ENCODE data around the gene SLX4IP. TPM values are rescaled to one million over a fixed set of nuclear protein-coding genes. Genes with fewer than 3 reads are reported as not detected.
"Not testable (repeated sequence)": the region's sequence is repeated elsewhere in the genome, so short reads cannot be mapped to it uniquely, and the experiment has no call there.

SLX4IP gene
- total and polyA plus RNA-seq, 2 donors (not counting 3 experiments of a cell fraction or from before 2014, with no cell fraction given): 1.9 to 4.5 TPM

GRCh38 chr20:10585308-10585707, 150.2 kb downstream of the SLX4IP start:
- ChIA-PET POLR2A (no interaction called here), CTCF (no interaction called here)
- no peak overlapping the region for H3K4me3 ChIP-seq (replicated peaks in 1 of 3; ENCODE audit: insufficient read depth in 1 of 3, low read depth in 1 of 3, low read length in 3 of 3)
- DNase-seq (ENCODE audit: low read depth, low spot score): no peak
- TF ChIP-seq POLR2A (IDR thresholded peaks at IDR 0.05; ENCODE audit: low read depth, low read length): no peak
- TF ChIP-seq JUN (IDR thresholded peaks at IDR 0.05; ENCODE audit: borderline replicate concordance, insufficient read depth, insufficient read length, low read depth): no peak
- H2AFZ ChIP-seq (ENCODE audit: low read depth, low read length): no peak overlapping the region
- H3K9ac ChIP-seq (replicated peaks; ENCODE audit: extremely low read depth, insufficient read depth, low read length): no peak overlapping the region
- dilution Hi-C loops (cut with MboI; ENCODE audit: extremely low pct_ligation_motif_present, low sequenced_read_pairs) (no loop called here), intact Hi-C loops (cut with micrococcal nuclease) (no loop called here)
- no peaks in the 10 kb centered on the region for H4K20me1 ChIP-seq (replicated peaks; ENCODE audit: control insufficient read depth, extremely low read depth, insufficient read depth, low read length)
- H3K9me1 ChIP-seq (replicated peaks; ENCODE audit: control insufficient read depth, extremely low read depth, insufficient read depth, low read length): no peaks in the 10 kb centered on the region
- H3K9me3 ChIP-seq (replicated peaks; ENCODE audit: control insufficient read depth, insufficient read depth, low read length): no peaks in the 10 kb centered on the region
- FAIRE-seq: no peak
- H3K36me3 ChIP-seq (ENCODE audit: control insufficient read depth in 2 of 2, extremely low read depth in 1 of 2, insufficient read depth in 2 of 2, low read length in 2 of 2): no peaks in the 10 kb centered on the region
- H3K4me2 ChIP-seq (ENCODE audit: insufficient read depth, low read length): no peak overlapping the region
- H3K4me1 ChIP-seq (ENCODE audit: control insufficient read depth, extremely low read depth, insufficient read depth, low read length): peaks cover 8% of the 10 kb centered on the region
- H3K27ac ChIP-seq (ENCODE audit: insufficient read depth, low read depth, low read length): no peak overlapping the region
- no peaks in the 10 kb centered on the region for H3K27me3 ChIP-seq (ENCODE audit: control insufficient read depth in 2 of 2, insufficient read depth in 2 of 2, low read length in 2 of 2)
- no TSS peak for BruUV-seq (replicated peaks)
- no peaks in the 10 kb centered on the region for H3K79me2 ChIP-seq (ENCODE audit: control insufficient read depth, insufficient read depth, low read length)

- Histone ChIP-seq H3K9me1 (replicated peaks; ENCODE audit: control insufficient read depth, extremely low read depth, insufficient read depth, low read length) (no peaks in the 10 kb centered on the region), H3K4me2 (ENCODE audit: insufficient read depth, low read length) (no peak overlapping the region), H4K20me1 (replicated peaks; ENCODE audit: control insufficient read depth, extremely low read depth, insufficient read depth, low read length) (no peaks in the 10 kb centered on the region), H2AFZ (ENCODE audit: low read depth, low read length) (no peak overlapping the region), H3K27me3 (ENCODE audit: control insufficient read depth in 2 of 2, insufficient read depth in 2 of 2, low read length in 2 of 2) (no peaks in the 10 kb centered on the region), H3K36me3 (ENCODE audit: control insufficient read depth in 2 of 2, extremely low read depth in 1 of 2, insufficient read depth in 2 of 2, low read length in 2 of 2) (no peaks in the 10 kb centered on the region), H3K79me2 (ENCODE audit: control insufficient read depth, insufficient read depth, low read length) (no peaks in the 10 kb centered on the region), H3K9ac (replicated peaks; ENCODE audit: extremely low read depth, insufficient read depth, low read length) (no peak overlapping the region), H3K4me1 (ENCODE audit: control insufficient read depth, extremely low read depth, insufficient read depth, low read length) (peaks cover 12% of the 10 kb centered on the region), H3K9me3 (replicated peaks; ENCODE audit: control insufficient read depth, insufficient read depth, low read length) (no peaks in the 10 kb centered on the region), H3K4me3 (replicated peaks in 1 of 3; ENCODE audit: insufficient read depth in 1 of 3, low read depth in 1 of 3, low read length in 3 of 3) (no peak overlapping the region), H3K27ac (ENCODE audit: insufficient read depth, low read depth, low read length) (no peak overlapping the region)
- intact Hi-C loops (cut with micrococcal nuclease): no loop called here
- no TSS peak for BruUV-seq (replicated peaks)
- no peak for FAIRE-seq
- no peak for TF ChIP-seq EZH2 (IDR thresholded peaks at IDR 0.05; ENCODE audit: borderline replicate concordance, low read depth, low read length, severe bottlenecking)
- TF ChIP-seq POLR2A (IDR thresholded peaks at IDR 0.05; ENCODE audit: low read depth, low read length): no peak
- no peak for TF ChIP-seq MAX (IDR thresholded peaks at IDR 0.05; ENCODE audit: insufficient read depth, insufficient read length)
- TF ChIP-seq MYC (IDR thresholded peaks at IDR 0.05; ENCODE audit: low read depth, low read length): no peak
- TF ChIP-seq CTCF (IDR thresholded peaks at IDR 0.05; ENCODE audit: extremely low read depth in 1 of 2, insufficient read depth in 1 of 2, low read depth in 1 of 2, low read length in 2 of 2): no peak
- POLR2A ChIA-PET: no interaction called here
- dilution Hi-C loops (cut with MboI; ENCODE audit: extremely low pct_ligation_motif_present, low sequenced_read_pairs): no loop called here
- DNase-seq (ENCODE audit: low read depth, low spot score): no peak
- CTCF ChIA-PET: interaction anchor here (1.2 kb wide), 1 partner anchor 11 kb away, joined by 3 read pairs; no protein-coding TSS in a partner anchor
These were observed 151.2 kb downstream of the SLX4IP start for GRCh38 chr20:10586296-10586695.

- BruUV-seq (replicated peaks); H3K9me1 ChIP-seq (replicated peaks; ENCODE audit: control insufficient read depth, extremely low read depth, insufficient read depth, low read length); H3K9ac ChIP-seq (replicated peaks; ENCODE audit: extremely low read depth, insufficient read depth, low read length); dilution Hi-C loops (cut with MboI; ENCODE audit: extremely low pct_ligation_motif_present, low sequenced_read_pairs); H3K27ac ChIP-seq (ENCODE audit: insufficient read depth, low read depth, low read length); H3K36me3 ChIP-seq (ENCODE audit: control insufficient read depth in 2 of 2, extremely low read depth in 1 of 2, insufficient read depth in 2 of 2, low read length in 2 of 2); H3K4me3 ChIP-seq (replicated peaks in 1 of 3; ENCODE audit: insufficient read depth in 1 of 3, low read depth in 1 of 3, low read length in 3 of 3); H4K20me1 ChIP-seq (replicated peaks; ENCODE audit: control insufficient read depth, extremely low read depth, insufficient read depth, low read length); H3K79me2 ChIP-seq (ENCODE audit: control insufficient read depth, insufficient read depth, low read length); intact Hi-C loops (cut with micrococcal nuclease); DNase-seq (ENCODE audit: low read depth, low spot score); FAIRE-seq; H3K9me3 ChIP-seq (replicated peaks; ENCODE audit: control insufficient read depth, insufficient read depth, low read length); POLR2A ChIA-PET; H3K4me2 ChIP-seq (ENCODE audit: insufficient read depth, low read length); H2AFZ ChIP-seq (ENCODE audit: low read depth, low read length); H3K27me3 ChIP-seq (ENCODE audit: control insufficient read depth in 2 of 2, insufficient read depth in 2 of 2, low read length in 2 of 2): not testable (repeated sequence)
- CTCF ChIA-PET: interaction anchor here (0.7 to 1.5 kb wide), 4 partner anchors 13 to 54 kb away, joined by 3 read pairs; no protein-coding TSS in a partner anchor
- peaks cover 19% of the 10 kb centered on the region for H3K4me1 ChIP-seq (ENCODE audit: control insufficient read depth, extremely low read depth, insufficient read depth, low read length)
These were observed 155.3 kb downstream of the SLX4IP start for GRCh38 chr20:10590446-10590845.
